Loucy (cell line): Measurements from ENCODE around the gene SUPT20HL2.

ENCODE experiments used
- EZH2phosphoT487 ChIP-seq: fragments of 200-600 bp; IDR thresholded peaks from 2 replicates; pipeline ENCODE4 v1.6.1; 2018; ENCODE audit warnings: antibody characterized with exemption, mild to moderate bottlenecking, moderate library complexity, borderline replicate concordance
- TF ChIP-seq, protein P1 (sequence below): fragments of 200-600 bp; sonication (generic); conservative IDR thresholded peaks from 2 replicates; pipeline ENCODE4 v1.5.1; 2014; ENCODE audit warnings: mild to moderate bottlenecking, antibody characterized with exemption, low read length

DNA sequence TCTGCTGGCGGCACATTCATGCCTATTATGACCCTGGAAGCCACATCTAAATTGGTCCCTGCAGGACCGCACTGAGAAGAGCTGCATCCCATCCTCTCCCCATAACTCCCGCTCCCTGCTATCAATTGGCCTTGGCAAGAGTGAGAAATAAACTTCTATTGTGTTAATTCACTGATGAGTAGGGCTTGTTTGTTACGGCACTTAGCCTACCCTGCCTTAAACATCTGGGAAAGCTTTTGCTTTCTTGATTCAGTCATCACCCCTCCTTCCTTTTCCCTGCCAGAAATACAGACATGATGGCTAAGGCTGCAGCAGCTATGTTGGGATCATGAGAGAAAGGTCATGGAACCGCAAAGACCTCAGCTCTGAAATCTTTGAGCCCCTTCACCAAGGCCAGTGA lies 36.5 kb downstream of the SUPT20HL2 start:
- TF ChIP-seq, protein P1, sequence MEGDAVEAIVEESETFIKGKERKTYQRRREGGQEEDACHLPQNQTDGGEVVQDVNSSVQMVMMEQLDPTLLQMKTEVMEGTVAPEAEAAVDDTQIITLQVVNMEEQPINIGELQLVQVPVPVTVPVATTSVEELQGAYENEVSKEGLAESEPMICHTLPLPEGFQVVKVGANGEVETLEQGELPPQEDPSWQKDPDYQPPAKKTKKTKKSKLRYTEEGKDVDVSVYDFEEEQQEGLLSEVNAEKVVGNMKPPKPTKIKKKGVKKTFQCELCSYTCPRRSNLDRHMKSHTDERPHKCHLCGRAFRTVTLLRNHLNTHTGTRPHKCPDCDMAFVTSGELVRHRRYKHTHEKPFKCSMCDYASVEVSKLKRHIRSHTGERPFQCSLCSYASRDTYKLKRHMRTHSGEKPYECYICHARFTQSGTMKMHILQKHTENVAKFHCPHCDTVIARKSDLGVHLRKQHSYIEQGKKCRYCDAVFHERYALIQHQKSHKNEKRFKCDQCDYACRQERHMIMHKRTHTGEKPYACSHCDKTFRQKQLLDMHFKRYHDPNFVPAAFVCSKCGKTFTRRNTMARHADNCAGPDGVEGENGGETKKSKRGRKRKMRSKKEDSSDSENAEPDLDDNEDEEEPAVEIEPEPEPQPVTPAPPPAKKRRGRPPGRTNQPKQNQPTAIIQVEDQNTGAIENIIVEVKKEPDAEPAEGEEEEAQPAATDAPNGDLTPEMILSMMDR = no peak
- TF ChIP-seq EZH2phosphoT487 = no peak
